Adipocyte (in vitro differentiated cells): ENCODE results near the gene DOHH.

Experiments used
- DNase-seq: peaks from one replicate; pipeline ENCODE4 v3.0.0-alpha.2; 2015; ENCODE audit warnings: low read depth
- H3K27me3 ChIP-seq: replicated peaks from 2 replicates; pipeline ENCODE4 v1.7.0; 2013; ENCODE audit warnings: mild to moderate bottlenecking, low read length, moderate library complexity; ENCODE audit not compliant: control insufficient read depth, insufficient read depth
- H3K36me3 ChIP-seq: 2 replicates; pipeline ENCODE4 v1.7.0; 2013; ENCODE audit warnings: low read length, mild to moderate bottlenecking, moderate library complexity; ENCODE audit not compliant: control insufficient read depth, insufficient read depth, severe bottlenecking
- H3K4me1 ChIP-seq: 2 replicates; pipeline ENCODE4 v1.7.0; 2013; ENCODE audit warnings: mild to moderate bottlenecking, low read length, moderate library complexity; ENCODE audit not compliant: control insufficient read depth, insufficient read depth
- H3K4me3 ChIP-seq: 2 replicates; pipeline ENCODE4 v1.7.0; 2013; ENCODE audit warnings: mild to moderate bottlenecking, low read length, moderate library complexity
- H3K9ac ChIP-seq: 2 replicates; pipeline ENCODE4 v1.7.0; 2013; ENCODE audit warnings: mild to moderate bottlenecking, low read length, moderate library complexity
- H3K9me3 ChIP-seq: 2 replicates; pipeline ENCODE4 v1.7.0; 2013; ENCODE audit warnings: mild to moderate bottlenecking, low read length, moderate library complexity; ENCODE audit not compliant: control insufficient read depth

The DOHH gene

DNA sequence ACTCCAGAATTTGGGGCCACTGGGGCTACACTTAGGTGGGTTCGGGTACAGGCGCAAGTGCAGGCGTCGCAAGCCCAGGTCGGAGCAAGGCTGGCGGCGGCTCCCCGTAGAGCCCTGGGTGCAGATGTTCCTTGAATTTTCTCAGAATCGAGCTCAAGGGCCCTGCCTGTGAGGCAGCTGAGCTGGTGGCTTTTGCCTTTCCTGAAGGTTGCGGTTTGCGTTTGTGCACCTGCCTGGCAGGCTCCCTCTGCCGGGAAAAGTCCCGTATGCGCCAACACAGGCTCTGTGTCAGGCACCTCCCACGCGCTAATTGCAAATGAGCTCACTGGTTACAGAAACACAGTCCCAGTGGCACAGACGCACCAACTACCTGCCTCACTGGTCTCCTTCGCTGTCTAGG lies 5.9 kb downstream of the DOHH start:
- Histone ChIP-seq H3K9me3 (no peaks in the 10 kb centered on the region), H3K9ac (no peak overlapping the region), H3K4me3 (no peak overlapping the region), H3K4me1 (peaks cover 5% of the 10 kb centered on the region), H3K27me3 (no peaks in the 10 kb centered on the region), H3K36me3 (peaks cover 18% of the 10 kb centered on the region)
- DNase-seq = no peak

DNA sequence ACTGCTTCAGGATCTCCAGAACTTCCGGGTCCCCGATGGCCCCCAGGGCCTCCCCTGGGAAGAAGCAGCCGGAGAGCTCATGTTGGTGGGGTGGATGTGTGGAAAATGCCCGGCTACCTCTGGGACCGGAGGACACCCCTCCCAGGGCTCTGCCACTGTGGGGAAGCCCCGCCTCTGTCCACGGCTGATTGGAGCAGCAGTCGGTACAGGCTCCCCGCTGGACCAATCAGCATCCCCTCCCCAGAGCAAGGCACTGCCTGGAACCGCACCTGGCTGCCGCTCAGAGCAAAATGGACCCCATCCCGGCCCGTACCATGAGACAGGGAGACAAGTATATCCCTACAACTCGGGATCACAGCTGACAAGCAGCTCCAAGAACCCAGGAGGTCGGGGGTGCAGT lies 6.4 kb downstream of the DOHH start:
- Histone ChIP-seq H3K4me3 (no peak overlapping the region), H3K36me3 (peaks cover 18% of the 10 kb centered on the region), H3K9ac (no peak overlapping the region), H3K4me1 (peaks cover under 1% of the 10 kb centered on the region), H3K27me3 (no peaks in the 10 kb centered on the region), H3K9me3 (no peaks in the 10 kb centered on the region)
- DNase-seq = no peak

DNA sequence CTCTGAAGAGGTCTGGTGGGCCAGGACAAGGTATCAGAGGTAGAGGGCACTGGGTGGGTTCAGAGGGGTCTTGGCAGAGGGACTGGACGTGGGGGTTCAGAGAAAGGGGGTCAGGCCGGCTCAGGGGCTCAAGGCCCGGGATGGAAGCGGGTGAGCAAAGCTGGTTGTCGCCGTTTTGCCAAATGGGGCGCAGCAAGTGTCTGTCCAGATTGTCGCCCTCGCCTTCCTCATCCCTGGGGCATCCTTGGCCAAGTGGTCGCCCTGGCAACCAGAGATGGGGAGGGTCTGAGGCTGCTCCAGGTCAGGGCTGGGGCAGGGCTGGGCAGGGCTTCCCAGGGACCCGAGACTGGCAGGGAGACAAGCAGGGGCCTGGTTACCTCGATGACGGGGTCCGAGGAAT lies 6.8 kb downstream of the DOHH start:
- no peak for DNase-seq
- Histone ChIP-seq H3K27me3 (no peaks in the 10 kb centered on the region), H3K4me3 (no peak overlapping the region), H3K9ac (no peak overlapping the region), H3K4me1 (no peaks in the 10 kb centered on the region), H3K9me3 (no peaks in the 10 kb centered on the region), H3K36me3 (peaks cover 18% of the 10 kb centered on the region)

DNA sequence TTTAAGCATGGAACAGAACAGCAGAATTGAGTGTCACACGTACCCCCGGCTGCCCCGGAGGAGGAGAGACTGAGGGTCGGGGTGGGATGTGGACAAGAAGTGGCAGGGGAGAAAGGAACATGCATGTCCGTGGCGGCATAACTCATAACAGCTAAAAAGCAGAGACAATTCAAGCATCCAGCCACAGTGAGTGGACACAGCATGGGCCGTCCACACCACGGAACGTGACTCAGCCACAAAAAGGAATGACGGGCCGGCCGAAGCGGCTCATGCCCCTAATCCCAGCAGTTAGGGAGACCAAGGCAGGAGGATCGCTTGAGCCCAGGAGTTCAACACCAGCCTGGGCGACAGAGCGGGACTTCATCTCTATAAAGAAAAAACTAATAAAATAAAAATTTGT lies 7.6 kb downstream of the DOHH start:
- Histone ChIP-seq H3K9me3 (no peaks in the 10 kb centered on the region), H3K27me3 (no peaks in the 10 kb centered on the region), H3K36me3 (peaks cover 18% of the 10 kb centered on the region), H3K9ac (no peak overlapping the region), H3K4me3 (no peak overlapping the region), H3K4me1 (no peaks in the 10 kb centered on the region)
- no peak for DNase-seq

DNA sequence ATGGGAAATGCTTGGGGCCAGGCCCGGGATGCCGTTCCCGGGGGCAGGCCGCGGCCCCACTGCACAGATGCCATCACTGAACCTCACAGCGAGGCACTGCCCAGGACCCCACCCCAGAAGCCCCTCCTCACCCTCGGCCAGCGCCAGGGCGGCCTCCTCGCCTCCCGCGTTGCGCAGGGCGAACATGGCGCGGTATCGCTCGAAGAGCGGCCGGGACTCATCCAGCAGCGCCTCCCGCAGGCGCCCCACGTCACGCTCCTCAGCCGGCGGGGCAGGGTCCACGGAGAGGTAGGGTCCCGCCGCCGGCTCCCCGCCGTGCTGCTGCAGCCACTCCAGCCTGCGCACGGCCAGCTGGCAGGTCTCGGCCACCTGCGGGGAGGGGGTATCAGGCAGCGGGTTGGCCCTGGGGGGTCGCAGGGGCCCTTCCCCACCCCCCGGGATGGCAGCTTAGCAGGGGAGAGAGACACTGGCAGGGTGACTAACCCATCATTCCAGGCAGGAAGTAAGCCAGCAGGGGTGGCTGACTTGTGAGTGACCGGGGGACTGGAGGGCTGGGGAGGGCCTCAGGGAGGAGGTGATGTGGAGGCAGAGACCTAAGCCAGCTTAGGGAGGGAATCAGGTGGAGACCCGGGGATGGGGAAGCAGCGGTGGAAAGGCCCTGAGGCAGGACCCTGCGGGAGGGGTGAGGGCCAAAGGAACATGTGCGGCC lies 8.2 kb downstream of the DOHH start:
- Histone ChIP-seq H3K36me3 (peaks cover 18% of the 10 kb centered on the region), H3K9me3 (no peaks in the 10 kb centered on the region), H3K9ac (no peak overlapping the region), H3K27me3 (no peaks in the 10 kb centered on the region), H3K4me3 (no peak overlapping the region), H3K4me1 (no peaks in the 10 kb centered on the region)
- DNase-seq = no peak

DNA sequence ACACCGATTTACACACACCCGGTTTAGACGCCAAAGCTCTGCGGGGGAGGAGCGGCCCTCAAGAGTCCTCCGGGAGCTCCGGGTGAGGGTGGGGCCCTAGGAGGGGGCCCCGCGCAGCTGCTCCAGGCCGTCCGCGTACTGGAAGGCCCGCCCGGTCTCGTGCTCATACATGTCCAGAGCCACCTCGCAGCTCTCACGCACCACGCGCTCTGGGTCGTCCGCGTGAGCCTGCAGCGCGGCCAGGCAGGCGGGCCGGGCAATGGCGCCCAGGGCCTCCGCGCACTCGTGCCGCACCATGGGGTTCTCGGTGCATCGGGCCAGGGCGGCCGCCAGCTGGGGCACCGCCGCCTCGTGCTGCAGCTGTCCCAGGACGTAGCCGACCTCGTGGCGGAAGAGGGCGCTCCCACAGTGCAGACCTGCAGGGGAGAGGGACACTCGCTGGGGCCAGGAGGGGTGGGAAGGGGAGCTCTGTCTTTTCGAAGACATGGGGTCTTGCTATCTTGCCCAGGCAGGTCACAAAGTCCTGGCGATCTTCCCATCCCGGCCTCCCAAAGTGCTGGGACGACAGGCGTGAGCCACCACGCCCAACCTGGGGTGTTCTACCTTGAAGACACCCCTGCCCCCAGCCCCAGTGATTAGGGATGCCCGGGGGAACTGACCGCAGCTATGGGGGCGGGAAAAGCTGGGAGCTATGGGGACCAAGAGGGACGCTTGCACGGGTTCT lies 8.9 kb downstream of the DOHH start:
- H3K4me1 ChIP-seq = no peaks in the 10 kb centered on the region
- H3K36me3 ChIP-seq = peaks cover 18% of the 10 kb centered on the region
- no peak overlapping the region for H3K4me3 ChIP-seq
- no peaks in the 10 kb centered on the region for H3K27me3 ChIP-seq
- no peak overlapping the region for H3K9ac ChIP-seq
- H3K9me3 ChIP-seq = no peaks in the 10 kb centered on the region
- no peak for DNase-seq

DNA sequence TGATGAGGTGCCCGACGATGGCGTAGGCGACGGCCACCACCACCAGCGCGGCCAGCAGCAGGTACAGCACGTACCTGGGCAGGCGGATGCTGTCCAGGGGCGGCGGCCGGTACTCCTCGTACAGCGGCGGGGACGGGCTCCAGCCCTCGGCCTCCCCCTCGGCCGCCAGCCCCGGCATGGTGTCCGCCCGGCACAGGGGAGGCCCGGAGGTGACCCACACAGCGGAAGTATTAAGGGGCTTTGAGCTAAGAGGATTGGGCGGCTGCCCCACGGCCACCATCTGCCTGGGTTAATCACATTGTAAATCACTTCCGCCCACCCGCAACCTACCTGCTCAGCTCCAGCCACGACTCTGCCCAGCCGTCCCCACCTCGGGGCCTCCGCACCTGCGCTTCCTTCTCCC lies 17.2 kb downstream of the DOHH start, which contains the start of gene SMIM44:
Gene SMIM44, minus strand, starts transcription at position 216 of the 403 bp plus-strand sequence. Its CDS starts 38 bp downstream, at position 178.
- Histone ChIP-seq H3K9ac (no peak within 1 kb of the TSS), H3K27me3 (peaks cover 38% of the 10 kb centered on the region), H3K36me3 (no peaks in the 10 kb centered on the region), H3K4me3 (no peak within 1 kb of the TSS), H3K4me1 (no peaks in the 10 kb centered on the region), H3K9me3 (no peaks in the 10 kb centered on the region)
- no peak for DNase-seq

DNA sequence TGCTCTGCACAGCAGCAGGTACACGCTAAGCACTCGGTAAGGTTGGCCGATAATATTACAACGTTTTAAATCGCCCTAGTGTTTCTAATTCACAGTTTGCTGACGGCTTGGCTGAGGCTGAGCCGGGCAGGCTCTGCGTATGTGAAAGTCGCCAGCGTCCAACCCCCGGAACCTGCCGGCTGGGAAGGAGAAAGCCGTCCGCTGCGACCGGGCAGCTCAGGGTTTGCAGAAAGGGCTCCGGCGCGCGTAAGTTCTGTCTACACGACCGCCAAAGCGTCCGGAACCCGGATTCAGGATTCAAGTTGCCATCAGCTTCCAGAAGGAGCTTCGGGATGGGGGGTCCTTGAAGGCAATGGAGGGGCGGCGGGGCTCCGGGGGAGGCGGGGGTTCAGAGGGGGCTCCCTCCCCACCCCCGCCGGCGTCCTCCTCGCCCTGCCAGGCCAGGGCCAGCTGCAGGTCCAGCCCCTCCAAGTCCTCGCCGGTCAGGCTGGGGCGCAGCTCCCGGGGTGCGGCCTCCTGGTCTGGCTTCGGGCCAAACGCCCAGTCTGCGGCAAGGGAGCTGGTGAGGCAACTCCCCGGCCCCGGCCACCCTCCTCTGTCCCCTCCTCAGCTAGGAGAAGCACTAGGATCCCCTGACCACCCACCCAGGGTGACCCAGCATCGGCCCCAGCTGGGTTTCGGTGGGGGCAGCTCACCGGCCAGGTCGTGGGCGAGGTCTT lies 17.8 kb downstream of the DOHH start:
- H3K36me3 ChIP-seq = no peaks in the 10 kb centered on the region
- no peaks in the 10 kb centered on the region for H3K4me1 ChIP-seq
- H3K9me3 ChIP-seq = no peaks in the 10 kb centered on the region
- H3K4me3 ChIP-seq = no peak overlapping the region
- no peak for DNase-seq
- H3K9ac ChIP-seq = no peak overlapping the region
- peaks cover 44% of the 10 kb centered on the region for H3K27me3 ChIP-seq

DNA sequence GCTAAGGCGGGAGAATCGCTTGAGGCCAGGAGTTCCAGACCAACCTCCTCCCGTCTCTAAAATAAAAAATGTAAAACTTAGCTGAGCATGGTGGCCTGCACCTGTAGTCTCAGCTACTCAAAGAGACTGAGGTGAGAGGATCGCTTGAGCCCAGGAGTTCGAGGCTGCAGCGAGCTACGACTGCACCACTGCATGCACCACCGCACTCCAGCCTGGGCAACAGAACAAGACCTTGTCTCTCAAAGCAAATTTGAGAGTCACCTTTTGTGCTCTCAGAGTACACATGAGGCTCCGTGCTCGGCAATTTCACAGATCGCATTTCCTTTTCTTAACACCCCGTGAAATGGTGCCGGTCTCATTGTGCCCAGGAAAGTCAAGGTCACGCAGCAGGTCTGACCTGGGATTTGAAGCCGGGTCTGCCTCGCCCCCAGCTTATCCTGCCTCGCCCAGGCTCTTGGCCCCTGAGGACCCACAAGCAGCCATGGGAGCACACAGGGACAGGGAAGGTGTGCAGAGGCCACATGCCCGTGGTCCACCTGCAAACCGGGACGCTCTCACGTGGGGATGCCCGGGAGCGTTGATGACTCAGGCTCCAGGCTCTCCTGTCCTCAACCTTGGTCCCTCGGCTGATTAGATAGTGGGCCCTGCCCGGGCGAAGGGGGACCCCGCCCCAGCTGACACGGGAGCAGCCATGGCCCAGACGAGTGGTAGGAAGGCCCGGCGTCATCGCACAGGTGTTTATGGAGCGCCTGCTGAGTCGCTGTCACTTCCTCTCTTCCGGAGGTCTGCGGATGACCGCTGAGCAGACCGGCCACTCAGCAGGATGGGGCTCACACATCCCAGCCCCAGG lies 19.0 kb downstream of the DOHH start:
- Histone ChIP-seq H3K9ac (no peak overlapping the region), H3K36me3 (no peaks in the 10 kb centered on the region), H3K4me1 (no peaks in the 10 kb centered on the region), H3K9me3 (no peaks in the 10 kb centered on the region), H3K4me3 (no peak overlapping the region), H3K27me3 (peaks cover 44% of the 10 kb centered on the region)
- DNase-seq = no peak

DNA sequence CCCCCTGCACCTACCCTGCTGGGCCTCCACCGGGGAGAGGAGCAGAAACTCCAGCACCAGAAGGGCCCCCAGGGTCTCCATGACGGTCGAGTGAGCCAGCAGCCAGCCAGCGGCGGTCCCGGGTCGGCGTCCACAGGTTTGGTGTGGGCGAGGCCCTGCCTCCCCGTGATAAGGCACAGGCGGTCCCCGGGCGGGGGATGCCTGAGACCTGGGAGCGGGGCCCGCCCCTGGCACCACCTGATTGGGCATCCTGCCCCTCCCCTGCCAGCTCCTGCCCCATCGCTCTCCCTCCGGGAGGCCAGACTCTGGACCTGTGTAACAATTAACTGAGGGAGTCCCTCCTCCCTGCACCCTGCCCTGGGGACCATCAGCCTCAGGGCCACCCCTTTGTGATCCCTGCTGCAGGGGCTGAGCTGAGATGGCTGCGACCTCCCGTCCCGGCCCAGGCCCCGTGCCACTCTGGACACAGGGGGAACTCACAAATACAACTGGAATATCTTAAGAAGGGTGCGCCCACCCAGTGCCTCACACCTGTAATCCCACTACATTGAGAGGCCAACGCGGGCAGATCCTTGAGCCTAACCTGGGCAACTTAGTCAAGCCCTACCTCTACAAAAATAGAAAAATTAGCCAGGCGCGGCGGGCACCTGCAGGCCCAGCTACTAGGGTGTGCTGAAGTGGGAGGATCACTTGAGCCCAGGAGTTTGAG lies 19.9 kb downstream of the DOHH start, which contains the start of gene SMIM24:
Gene SMIM24, minus strand, starts transcription at position 143 of the 709 bp plus-strand sequence. Its CDS starts 62 bp downstream, at position 81.
- DNase-seq = no peak
- H3K4me3 ChIP-seq = no peak within 1 kb of the TSS
- H3K9me3 ChIP-seq = no peaks in the 10 kb centered on the region
- no peaks in the 10 kb centered on the region for H3K4me1 ChIP-seq
- no peak within 1 kb of the TSS for H3K9ac ChIP-seq
- peaks cover 44% of the 10 kb centered on the region for H3K27me3 ChIP-seq
- no peaks in the 10 kb centered on the region for H3K36me3 ChIP-seq
